Measurements from ENCODE around the gene CA6. TPM values are rescaled to one million over a fixed set of nuclear protein-coding genes. Genes with fewer than 3 reads are reported as not detected.

CA6 gene
- total and polyA plus RNA-seq, 12 donors: 0.17 TPM; not detected in 11

- H3K9me3 ChIP-seq (replicated peaks in 1 of 3): no peaks in the 10 kb centered on the region
- no peak overlapping the region for H3K4me3 ChIP-seq
- 85 to 94% (median 88%) methylated on average over 5 to 8 of the region's 8 CpGs for WGBS, 4 donors
- no peak overlapping the region for H3K27ac ChIP-seq
- H3K4me1 ChIP-seq (replicated peaks in 1 of 2): peaks cover 0 to 7% of the 10 kb centered on the region in 2 donors
- DNase-seq: no peak
- H3K27me3 ChIP-seq: no peaks in the 10 kb centered on the region
- H3K36me3 ChIP-seq (replicated peaks in 1 of 2): no peaks in the 10 kb centered on the region
- TF ChIP-seq, protein P1, sequence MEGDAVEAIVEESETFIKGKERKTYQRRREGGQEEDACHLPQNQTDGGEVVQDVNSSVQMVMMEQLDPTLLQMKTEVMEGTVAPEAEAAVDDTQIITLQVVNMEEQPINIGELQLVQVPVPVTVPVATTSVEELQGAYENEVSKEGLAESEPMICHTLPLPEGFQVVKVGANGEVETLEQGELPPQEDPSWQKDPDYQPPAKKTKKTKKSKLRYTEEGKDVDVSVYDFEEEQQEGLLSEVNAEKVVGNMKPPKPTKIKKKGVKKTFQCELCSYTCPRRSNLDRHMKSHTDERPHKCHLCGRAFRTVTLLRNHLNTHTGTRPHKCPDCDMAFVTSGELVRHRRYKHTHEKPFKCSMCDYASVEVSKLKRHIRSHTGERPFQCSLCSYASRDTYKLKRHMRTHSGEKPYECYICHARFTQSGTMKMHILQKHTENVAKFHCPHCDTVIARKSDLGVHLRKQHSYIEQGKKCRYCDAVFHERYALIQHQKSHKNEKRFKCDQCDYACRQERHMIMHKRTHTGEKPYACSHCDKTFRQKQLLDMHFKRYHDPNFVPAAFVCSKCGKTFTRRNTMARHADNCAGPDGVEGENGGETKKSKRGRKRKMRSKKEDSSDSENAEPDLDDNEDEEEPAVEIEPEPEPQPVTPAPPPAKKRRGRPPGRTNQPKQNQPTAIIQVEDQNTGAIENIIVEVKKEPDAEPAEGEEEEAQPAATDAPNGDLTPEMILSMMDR (IDR thresholded peaks at IDR 0.05): no peak
- no peak for TF ChIP-seq POLR2A (IDR thresholded peaks at IDR 0.05)
- intact Hi-C loops (cut with DNase I): loop anchor here (5.0 kb wide), 2 partner anchors 63 to 123 kb away; no protein-coding TSS in a partner anchor
Measured at GRCh38 chr1:8984990-8985389, 39.3 kb downstream of the CA6 start.

DNA sequence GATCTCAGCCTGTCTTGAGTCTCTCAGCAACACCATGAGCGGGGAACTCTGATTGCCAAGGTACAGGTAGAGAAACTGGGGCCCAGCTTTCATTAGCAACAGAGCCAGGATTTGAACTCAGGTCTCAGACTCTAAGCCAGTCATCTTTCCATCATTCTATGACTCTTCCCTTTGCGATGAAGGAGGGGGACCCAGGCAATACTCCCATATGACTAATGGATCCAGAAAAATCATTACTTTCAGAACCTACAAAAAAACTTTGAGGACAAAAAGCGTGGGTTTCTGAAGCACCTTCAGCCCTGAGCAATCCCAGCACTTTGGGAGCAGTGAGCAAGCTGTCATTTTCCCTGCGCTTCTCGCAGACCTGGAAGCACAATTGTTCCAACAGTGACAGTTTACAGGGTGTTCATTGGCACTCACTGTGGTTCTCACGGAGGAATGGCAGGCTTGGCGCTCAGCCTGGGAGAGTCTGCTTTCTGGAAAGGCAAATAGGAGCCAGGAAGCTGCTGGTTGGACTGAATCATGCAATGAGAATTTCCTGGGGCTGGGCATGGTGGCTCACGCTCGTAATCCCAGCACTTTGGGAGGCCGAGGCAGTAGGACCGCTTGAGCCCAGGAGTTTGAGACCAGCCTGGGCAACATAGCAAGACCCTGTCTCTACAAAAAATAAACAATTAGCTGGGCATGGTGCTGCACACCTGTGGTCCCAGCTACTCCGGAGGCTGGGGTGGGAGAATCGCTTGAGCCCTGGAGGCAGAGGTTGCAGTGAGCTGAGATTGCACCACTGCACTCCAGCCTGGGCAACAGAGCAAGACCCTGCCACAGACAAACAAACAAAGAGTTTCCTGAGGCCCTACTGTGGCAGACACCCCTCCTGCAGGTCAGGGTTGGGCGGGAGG lies 40.5 kb downstream of the CA6 start:
- Histone ChIP-seq H3K27ac (peak overlapping the region in 2 of 5 donors; percentile 10 to 49), H3K4me1 (replicated peaks in 1 of 2) (peaks cover 0 to 7% of the 10 kb centered on the region in 2 donors), H3K36me3 (replicated peaks in 1 of 2) (no peaks in the 10 kb centered on the region), H3K9me3 (replicated peaks in 1 of 3) (no peaks in the 10 kb centered on the region), H3K4me3 (no peak overlapping the region), H3K27me3 (no peaks in the 10 kb centered on the region)
- intact Hi-C loops (cut with DNase I): loop anchor here (5.0 kb wide), 2 partner anchors 64 to 124 kb away; no protein-coding TSS in a partner anchor
- peak; percentile 75 to 94 (median 93) for DNase-seq
- 48 to 57% (median 53%) methylated on average over 8 to 14 of the region's 14 CpGs for WGBS, 4 donors
- TF ChIP-seq, protein P1 (IDR thresholded peaks at IDR 0.05): no peak
- TF ChIP-seq POLR2A (IDR thresholded peaks at IDR 0.05): no peak

GRCh38 chr1:8986814-8987190 lies 41.1 kb downstream of the CA6 start:
- 81 to 92% (median 87%) methylated on average over 8 to 10 of the region's 10 CpGs for WGBS, 4 donors
- H3K9me3 ChIP-seq (replicated peaks in 1 of 3): no peaks in the 10 kb centered on the region
- H3K27ac ChIP-seq: no peak overlapping the region
- H3K27me3 ChIP-seq: no peaks in the 10 kb centered on the region
- H3K4me1 ChIP-seq (replicated peaks in 1 of 2): peaks cover 0 to 7% of the 10 kb centered on the region in 2 donors
- TF ChIP-seq, protein P1 (IDR thresholded peaks at IDR 0.05): no peak
- TF ChIP-seq POLR2A (IDR thresholded peaks at IDR 0.05): no peak
- H3K4me3 ChIP-seq: no peak overlapping the region
- no peaks in the 10 kb centered on the region for H3K36me3 ChIP-seq (replicated peaks in 1 of 2)
- intact Hi-C loops (cut with DNase I): loop anchor here (5.0 kb wide), 2 partner anchors 65 to 125 kb away; no protein-coding TSS in a partner anchor
- DNase-seq: no peak

DNA sequence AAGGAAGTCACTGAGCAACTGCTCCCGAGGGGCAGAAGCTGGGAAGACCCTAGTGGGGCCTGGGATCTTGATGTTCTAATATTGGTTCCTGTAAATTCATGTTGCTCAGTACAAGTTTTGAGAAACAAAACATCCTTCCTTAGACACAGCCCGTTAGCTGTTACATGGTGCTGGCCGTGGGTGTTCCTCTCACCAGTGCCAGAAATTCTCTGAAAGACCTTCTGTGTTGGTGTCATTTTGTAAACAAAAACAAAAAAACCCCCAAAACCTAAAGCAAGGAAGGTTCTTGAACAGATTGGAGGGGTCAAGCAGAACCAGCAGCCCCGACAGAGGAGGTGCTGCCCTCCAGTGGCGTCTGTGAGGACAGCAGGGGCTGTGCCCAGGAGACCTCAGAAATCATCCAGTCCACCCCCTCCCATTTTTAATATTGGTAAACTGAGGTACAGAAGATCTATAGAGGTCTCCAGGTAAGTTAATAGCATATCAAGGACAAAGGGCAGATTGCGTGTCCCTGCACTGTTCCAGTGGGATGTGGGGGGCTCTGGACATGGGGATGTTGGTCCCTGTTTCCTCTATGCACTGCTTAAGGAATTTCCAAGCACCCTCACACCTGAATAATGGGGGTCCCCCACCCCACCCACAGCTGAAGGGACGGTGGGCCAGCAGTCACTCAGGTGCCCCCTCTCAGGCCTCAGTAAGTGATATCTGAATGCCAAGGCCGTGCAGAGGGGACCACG lies 42.4 kb downstream of the CA6 start:
- TF ChIP-seq, protein P1 (IDR thresholded peaks at IDR 0.05): peak; percentile 68 to 92 (median 82)
- no peak for TF ChIP-seq POLR2A (IDR thresholded peaks at IDR 0.05)
- H3K27ac ChIP-seq: no peak overlapping the region
- intact Hi-C loops (cut with DNase I): loop anchor here (5.0 kb wide), 2 partner anchors 66 to 126 kb away; no protein-coding TSS in a partner anchor
- WGBS, 4 donors: 21 to 30% (median 23%) methylated on average over 7 to 9 of the region's 9 CpGs
- H3K4me1 ChIP-seq (replicated peaks in 1 of 2): peaks cover 0 to 7% of the 10 kb centered on the region in 2 donors
- peak in 6 of 7 donors; percentile 39 to 72 (median 54) for DNase-seq
- H3K9me3 ChIP-seq (replicated peaks in 1 of 3): no peaks in the 10 kb centered on the region
- no peak overlapping the region for H3K4me3 ChIP-seq
- H3K36me3 ChIP-seq (replicated peaks in 1 of 2): no peaks in the 10 kb centered on the region
- no peaks in the 10 kb centered on the region for H3K27me3 ChIP-seq
